NCI-H748 (cell line): ENCODE data around the gene BRAT1.

Experiments used
- DNase-seq: peaks from one replicate; lab custom pipeline; 2025; ENCODE audit not compliant: unreplicated experiment; lab: John Stamatoyannopoulos, UW

BRAT1 gene

DNA sequence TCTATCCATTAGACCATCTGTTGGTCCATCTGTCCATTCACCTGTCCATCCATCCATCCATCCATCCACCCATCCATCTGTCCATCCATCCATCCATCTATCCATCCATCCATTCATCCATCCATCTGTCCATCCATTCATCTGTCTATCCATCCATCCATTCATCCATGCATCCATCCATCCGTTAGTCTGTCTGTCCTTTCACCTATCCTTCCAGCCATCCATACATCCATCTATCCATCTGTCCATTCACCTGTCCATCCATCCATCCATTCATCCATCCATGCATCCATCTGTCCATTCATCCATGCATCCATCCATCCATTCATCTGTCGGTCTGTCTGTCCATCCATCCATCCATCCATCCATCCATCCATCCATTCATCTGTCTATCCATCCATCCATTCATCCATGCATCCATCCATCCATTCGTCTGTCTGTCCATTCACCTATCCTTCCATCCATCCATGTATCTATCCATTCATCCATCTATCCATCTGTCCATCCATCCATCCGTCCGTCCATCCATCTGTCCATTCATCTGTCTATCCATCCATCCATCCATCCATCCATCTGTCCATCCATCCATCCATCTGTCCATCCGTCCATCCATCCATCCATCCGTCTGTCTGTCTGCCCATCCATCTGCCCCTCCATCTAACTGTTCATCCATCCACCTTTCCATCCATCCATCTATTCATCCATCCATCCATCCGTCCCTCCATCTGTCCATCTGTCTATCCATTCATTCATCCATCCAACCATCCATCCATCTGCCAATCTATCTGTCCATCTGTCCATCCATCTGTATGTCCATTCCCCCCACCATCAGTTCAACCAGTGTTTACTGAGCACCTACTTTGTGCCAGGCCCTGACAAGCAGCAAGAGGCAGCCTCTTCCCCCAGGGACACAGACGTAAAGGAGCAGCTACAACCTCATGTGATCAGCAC lies 40.6 kb downstream of the BRAT1 start:
- no peak for DNase-seq

DNA sequence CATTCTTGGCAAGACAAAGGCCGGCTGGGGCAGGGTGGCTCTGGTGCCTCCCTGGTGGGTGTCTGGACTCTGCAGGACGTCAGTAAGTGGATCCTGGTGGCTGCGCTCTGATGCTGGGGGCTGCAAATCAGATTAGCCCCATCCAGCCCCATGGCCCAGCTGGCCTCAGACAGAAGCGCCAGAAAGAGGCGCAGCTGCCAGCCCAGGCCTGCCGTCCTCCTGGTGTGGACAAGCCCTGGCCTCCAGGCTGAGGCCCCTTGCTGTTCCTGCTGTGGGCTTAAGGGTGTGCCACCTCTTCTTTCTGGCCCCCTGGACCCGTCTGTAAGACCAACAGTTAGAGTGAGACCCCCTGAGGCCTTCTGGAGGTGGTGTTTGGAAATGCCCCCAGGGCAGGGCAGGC lies 41.6 kb downstream of the BRAT1 start:
- DNase-seq, result no peak

DNA sequence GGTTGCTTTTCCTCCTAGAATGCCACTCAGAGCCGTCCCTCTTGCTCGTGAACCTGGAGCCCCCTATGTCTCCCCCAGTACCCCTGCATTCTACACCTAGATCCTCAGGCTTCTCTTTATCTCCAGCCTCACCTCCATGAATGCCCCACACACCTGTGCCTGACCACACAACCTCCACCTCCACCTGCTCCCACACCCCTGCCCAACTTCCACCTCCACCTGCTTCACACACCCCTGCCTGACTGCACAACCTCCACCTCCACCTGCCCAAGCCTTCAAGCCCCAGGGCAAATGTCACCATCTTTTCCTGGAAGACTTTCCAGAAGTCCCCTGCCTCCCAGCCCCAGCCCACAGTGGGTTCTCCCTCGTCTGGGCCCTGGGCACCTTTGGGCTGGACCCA lies 42.6 kb downstream of the BRAT1 start:
- peak; percentile 33 for DNase-seq

DNA sequence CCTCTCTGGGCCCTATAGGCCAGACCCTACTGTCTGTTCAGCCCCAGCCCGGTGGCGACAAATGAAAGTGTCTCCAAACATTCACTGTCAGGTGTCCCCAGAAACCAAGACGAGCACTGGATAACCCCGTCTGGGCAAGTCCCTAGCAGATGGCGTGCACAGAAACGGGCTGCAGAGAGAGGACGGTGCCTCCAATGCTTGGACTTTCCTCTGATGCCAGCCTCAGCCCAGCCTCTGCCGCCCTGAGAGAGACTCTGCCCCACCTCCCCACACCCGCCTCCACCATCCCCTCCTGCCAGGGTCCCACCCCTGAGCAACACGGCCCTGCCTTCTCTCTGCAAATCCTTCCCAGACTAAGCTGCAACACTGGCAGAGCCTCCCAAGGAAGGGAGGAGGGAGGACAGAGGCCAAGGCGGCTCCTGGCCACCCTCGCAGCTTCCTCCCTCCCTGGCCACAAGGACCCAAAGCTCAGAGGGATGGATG lies 43.1 kb downstream of the BRAT1 start:
- peak; percentile 33 for DNase-seq

DNA sequence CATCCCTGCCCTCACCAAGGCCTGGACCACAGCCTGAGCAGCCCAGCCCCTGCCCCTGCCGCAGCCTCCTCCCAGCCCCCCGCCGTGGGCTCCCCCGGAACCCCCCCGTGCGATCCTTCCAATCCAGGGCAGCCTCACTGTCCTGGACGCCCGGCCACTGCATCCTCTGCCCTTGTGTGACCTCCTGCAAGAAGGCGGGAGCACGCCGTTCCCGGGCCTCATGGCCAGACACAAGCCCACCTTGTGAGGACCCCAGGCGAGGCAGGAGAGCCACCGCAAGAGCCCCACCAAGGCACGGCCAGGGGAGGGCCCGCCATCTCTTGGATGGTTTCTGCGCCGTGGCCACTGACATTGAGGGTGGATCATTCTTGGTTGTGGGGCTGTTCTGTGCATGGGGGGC lies 43.6 kb downstream of the BRAT1 start:
- DNase-seq, result no peak

DNA sequence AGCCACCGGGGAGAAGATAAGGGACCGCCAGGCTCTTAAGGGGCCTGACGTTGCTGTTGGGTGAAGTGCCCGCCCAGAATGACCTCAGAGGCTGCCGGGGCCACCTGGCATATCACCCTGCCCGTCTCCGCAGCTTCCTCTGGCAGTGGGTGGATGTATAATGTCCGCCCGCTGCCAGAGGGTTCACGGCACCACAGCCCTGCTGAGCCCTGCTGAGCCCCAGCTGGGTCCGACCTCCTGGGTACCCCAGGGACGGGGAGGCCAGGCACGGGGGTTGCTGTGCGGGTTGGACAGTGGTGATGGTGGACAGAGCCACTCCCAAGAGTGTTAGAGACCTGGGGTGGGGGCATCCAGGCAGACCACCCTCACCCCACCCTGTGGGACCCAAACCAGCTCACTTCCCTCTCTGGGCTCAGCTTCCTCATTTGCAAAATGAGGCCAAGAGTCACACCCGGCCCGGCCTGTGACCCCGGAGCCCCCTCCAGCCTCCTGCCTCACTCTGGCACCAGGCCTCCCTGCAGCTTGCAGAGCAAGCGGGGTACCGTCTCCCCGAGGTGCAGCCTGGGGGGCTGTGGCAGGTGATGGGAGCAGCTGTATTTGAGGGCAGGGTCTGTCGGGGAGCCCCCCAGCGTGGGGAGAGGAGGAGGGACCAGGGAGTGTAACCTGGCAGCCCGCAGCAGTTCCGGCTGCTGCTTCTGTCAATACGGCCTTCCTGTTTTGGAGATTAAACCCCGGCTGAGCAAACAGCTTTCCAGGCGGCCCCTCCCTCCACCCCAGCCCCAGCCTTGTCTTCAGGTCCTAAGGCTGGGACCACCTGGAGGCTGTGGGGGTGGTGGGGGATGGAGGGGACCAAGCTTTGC lies 44.2 kb downstream of the BRAT1 start:
- peak; percentile 86 for DNase-seq

DNA sequence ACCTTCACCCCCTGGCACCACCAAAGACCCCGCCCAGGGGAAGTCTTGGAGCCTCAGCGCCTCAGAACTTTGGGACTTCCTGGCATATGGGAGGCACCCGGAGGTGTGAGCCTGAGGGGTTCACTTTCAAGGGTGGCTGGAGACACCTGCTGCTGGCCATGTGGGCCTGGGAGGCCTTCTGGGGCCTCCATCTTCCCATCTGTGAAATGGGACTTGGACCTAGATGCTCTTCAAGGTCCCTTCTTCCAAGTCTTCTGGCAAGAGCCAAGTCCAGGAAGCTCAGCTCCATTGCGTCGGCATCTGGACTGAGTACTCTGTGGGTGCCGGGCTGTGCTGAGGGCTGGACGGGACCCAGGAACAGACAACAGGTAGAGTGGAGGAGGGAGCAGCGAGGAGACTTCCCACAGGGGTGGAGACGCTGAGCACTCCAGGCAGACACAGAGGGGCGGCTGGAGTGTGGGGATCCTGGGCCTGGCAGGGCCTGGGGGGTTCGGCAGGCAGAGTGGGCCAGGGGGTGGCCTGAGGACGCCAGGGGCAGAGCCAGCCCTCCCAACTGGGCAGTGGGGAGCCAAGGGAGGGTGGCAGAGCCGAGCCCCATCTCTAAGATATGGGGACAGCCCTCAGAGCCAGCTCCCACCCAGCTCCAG lies 45.1 kb downstream of the BRAT1 start:
- no peak for DNase-seq

DNA sequence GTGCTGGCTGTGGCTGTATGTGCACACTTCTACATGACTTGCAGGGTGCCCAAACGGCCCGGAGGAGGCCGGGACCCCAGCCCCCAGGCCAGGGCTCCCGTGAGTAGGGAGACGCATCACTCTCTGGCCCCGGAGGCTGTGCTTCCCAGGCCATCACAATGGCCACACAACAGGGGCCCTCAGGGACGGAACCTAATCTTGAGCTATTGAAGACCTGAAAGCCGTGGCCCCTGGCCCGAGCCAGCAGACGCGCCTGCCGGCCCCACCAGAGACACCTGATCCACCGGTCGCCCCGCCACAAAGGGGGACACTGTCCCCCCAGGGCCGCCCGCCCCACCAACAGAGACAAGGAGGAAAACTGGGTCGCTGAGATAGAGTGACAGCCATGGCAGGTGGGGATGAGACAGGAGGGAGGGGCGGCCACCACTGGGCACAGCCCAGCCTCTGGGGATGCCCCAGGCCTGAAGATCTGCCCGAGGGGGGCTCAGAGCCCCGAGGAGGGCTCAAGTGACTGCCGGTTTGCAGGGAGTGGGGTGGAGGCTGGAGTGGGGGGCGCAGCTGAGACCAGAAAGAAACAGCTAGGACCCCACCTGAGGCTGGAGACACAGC lies 45.9 kb downstream of the BRAT1 start:
- DNase-seq, result no peak

DNA sequence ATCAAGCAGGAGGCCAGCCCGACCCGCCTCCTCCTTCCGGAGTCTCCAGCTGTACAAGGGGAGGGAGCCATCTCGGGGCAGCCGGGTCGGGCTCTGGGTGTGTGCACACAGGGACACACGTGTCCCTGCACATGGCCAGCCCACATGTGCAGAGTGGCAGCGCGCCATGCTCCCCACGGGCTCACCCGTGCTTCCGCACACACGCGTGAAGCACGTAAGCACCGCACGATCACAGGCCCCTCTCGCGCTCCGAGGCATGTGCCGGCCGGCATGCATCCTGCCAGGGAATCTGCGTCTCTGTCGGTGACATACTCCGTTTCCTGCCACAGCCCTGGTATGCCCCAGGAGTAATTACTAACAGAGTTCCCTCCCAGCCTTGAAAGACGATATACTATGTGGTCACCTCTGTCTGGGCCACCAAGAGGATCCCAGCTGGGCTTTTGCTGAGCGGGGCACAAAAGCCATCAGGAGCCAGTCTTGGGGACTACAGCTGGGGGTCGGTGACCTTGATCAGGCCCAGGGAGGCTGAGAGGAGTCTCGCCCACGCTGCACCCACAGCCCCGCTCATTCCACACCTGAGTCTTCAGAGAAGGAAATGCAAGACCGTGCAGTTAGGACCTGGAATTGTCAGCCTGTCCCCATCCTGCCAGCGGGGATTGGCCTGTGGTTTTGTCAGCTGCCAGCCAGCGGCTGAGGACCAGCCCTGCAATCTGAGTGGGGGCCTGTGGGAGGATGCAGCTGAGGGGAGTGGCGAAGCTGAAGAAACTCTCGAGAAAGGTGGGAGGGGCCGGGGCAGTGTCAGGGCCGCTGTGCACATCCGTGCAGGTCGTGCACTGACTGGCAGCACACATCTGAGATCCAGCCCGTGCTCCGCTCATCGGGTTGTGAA lies 46.8 kb downstream of the BRAT1 start:
- DNase-seq, result no peak

DNA sequence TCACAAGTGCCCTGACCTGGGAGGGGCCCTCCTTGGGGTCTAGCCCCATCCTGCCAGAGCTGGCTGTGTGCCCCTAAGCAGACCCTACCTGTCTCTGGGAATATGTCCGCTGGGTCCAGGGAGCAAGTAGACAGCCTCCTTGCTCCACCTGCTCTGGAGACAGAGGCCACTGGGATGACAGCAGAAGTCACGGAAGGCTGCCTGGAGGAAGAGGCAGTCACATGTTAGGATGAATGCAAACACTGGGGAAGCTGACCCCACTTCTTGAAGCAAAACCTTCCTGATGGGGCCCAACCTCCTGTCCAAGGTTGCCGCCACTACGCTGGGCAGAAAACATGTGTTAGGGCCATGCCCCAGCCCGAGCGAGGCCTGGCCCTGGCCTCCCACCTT lies 47.4 kb downstream of the BRAT1 start:
- no peak for DNase-seq

DNA sequence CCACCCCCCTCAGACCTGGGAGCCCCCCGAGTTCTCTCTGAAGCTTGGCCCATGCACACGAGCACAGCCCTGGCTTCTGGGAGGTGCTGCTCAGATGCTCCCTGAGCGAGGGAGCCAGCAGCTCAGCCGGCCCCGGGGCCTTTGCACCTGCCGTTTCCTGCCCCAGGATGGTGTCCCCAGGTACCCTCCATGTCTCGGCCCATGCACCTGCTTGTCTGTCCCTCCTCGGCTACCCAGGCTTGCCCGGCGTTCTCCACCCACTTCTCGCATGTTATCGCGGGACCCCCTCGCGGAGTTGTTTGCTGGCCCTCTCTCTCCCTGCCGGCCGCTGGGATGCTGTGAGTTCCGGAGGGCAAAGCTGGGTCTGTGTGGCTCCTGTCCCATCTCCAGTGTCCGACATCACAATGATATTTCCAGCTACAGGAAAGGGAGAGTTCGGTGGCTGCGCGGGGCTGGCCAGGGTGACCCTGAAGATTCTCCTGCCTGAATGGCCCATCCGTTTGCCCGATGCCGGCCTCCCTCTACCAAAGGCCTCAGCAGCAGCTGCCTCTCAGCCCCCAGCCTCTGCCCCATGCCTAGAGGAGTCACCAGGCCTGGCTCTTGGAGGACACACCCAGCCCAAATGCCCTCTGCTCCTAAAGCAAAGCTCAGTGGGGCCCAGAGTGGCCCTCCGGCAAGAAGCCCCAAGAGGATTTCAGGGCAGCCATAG lies 48.0 kb downstream of the BRAT1 start:
- no peak for DNase-seq

DNA sequence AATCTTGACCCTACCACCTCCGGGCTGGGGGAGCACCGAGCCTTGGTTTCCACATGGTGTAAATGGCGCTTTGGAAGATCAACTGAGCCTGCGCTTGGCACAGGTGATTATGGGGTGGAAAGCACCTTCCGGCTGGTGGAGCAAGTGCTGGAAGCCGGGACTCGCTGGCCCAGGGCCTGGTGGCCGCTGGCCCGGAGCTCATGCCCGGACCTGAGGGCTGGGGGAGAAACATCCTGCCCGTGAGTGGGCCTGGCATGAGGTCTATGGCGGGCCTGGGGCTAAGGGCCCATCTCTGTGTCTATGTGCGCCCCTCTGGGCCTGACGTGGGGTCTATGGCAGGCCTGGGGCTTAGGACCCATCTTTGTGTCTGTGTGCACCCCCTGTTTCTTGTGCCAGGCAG lies 49.9 kb downstream of the BRAT1 start:
- DNase-seq, result no peak

DNA sequence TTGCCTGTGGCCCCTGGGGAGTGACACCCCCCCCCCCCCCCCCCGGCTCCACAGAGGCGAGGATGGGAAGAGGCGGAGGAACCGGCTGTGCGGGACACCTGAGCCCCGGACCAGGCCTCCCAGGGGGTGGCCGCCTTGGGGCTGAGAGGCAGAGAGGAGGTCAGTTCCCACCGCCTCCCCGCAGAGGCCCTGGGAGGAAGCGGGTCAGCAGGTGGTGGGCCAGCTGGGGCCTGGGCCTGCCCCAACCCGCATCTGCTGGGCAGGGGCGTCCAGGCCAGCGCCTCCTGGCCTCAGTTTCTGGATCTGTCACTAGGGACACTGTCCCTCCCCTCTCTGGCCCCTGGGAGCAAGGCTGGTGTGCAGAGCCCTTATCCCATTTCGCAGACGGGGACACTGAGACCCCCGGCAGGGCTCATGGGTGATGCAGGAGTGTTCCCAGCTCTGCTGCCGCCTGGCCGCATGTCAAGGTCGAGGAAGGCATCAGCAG lies 50.4 kb downstream of the BRAT1 start:
- DNase-seq, result no peak

DNA sequence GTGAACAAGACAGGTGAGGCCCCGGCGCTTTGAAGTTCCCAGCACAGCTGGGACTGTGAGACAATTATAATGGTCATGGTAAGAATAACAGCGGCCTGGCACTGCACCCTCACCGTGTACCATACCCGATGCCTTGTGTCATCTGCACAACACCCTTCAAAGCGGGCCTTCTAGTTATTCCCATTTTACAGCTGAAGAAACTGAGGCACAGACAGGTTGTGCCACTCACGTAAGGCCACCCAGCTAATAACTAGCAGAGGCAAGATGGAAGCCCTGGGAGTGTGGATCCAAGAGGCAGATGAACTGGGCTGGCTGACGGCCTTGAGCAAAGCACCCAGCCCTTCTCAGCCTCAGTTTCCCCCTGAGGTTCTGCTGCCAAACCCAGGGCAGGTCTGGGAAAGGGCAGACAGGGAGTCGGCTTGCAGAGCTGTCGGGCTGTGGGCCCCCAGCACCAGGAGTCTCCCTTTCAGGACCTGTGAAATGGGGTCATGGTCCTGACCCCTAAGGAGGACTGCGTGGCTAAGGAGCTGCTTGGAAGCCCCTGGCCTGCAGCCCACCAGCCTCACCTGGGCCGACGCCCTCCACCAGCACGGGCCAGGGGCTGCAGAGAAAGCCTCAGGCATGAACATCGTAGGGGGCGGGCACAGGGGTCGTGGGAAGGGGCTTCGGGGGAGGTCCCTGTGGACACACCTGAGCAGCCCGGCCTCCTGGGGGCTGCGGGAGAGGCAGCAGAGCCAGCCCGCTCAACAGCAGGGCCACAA lies 51.0 kb downstream of the BRAT1 start:
- DNase-seq, result no peak

DNA sequence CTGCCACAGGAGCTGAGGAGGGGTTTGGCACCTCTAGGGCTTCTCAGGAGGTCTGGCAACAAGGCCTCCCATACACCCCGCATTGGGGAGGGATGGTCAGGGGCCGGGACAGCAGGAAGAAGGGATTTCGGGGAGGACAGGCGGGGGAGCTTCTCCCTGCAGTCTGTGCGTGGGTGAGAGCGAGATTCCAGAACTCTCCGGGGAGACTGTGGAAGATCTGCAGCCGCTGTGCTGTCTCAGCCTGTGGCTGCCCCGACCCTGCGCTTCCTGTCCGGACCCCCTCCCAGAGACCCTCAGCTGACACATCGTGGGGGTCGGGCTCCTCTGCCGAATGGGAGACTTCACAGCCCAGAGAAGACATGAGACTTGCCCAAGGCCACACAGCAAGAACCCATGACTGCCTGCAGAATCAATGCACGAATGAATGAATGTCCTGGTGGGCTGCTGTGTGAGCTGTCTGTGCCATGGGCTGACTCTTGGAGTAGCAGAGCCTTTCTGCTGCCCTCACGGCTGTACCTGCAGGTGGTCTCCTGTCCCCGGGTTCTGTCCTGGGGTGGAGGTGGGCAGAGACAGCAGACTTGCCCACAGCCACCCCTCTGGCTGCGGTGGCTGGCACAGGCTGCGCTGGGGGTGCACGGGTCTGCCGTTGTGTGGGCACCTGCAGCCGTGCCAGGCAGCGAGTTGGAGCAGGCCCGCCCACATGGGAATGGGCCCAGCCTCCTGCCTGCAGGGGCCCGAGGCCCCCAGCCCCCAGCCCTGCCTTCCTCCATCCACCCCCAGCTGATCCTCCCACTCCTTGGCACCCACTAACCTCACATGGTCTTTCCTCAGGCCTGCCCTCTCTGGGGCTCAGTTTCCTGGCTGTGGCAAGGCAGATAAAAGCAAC lies 52.0 kb downstream of the BRAT1 start:
- DNase-seq, result no peak

DNA sequence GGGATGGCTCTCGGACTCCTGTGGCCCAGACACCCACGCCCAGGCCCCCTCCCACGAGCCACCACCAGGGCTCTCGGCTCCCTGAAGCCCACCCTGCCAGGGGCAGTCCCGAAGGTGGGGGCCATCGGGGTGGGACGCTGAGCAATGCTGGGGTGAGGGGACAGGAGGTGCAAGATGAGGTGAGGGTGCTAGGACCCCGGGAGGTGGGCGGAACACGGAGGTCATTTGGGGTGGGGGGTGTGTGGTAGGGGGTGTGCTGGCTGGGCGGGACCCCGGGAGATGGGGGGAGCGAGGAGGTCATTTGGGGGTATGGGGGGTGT lies 52.7 kb downstream of the BRAT1 start:
- no peak for DNase-seq

DNA sequence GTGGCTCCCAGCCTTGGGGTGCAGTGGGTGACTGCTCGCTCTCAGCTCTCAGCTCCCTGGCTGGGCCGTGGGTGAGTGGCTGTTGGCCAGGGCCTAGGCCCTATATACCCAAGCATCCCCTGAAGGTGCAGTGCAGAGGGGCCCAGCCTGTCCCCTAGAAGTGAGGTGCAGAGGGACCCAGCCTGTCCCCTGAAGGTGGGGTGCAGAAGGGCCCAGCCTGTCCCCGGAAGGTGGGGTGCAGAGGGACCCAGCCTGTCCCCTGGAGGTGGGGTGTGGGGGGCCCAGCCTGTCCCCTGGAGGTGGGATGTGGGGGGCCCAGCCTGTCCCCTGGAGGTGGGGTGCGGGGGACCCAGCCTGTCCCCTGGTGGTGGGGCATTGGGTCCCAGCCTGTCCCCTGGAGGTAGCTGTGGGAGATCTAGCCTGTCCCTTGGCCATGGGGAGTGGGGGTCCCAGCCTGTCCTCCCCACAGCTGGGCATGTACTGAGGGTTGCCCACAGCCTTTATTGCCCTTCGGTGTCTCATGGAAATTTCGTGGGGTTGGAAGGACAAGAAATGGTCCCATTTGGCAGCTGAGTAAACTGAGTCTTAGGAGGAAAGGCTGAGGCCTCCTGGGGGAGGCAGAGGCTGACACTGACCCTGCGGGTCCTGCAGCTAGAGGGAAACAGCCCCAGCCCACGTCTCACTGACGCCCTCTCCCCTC lies 53.2 kb downstream of the BRAT1 start:
- DNase-seq, result no peak
